HepG2 (cell line): ENCODE data around the gene OVCA2. TPM values are rescaled to one million over a fixed set of nuclear protein-coding genes. Genes with fewer than 3 reads are reported as not detected.

Source experiments
- ARNT2 ChIP-seq: sonication (generic); formaldehyde crosslinking; IDR thresholded peaks from 2 replicates; pipeline ENCODE4 v1.8.0; 2022; ENCODE audit warnings: mild to moderate bottlenecking, low read depth, missing genetic modification reagents, moderate library complexity
- ATRX ChIP-seq: sonication (generic); formaldehyde crosslinking; IDR thresholded peaks from 2 replicates; pipeline ENCODE4 v1.4.0; 2020; ENCODE audit warnings: missing genetic modification reagents, borderline replicate concordance
- ETV5 ChIP-seq: IDR thresholded peaks from 2 replicates; pipeline ENCODE4 v1.6.1; 2018; ENCODE audit warnings: missing biosample characterization, missing genetic modification reagents, inconsistent platforms, borderline replicate concordance
- ETV6 ChIP-seq: sonication (generic); formaldehyde crosslinking; conservative IDR thresholded peaks from 2 replicates; pipeline ENCODE4 v1.4.0; 2020; ENCODE audit warnings: missing genetic modification reagents
- KLF12 ChIP-seq: sonication (generic); formaldehyde crosslinking; IDR thresholded peaks from 2 replicates; pipeline ENCODE4 v1.4.0; 2020; ENCODE audit warnings: missing genetic modification reagents, borderline replicate concordance
- MIER2 ChIP-seq: IDR thresholded peaks from 2 replicates; pipeline ENCODE4 v1.6.1; 2016; ENCODE audit warnings: missing biosample characterization, missing genetic modification reagents
- MLLT10 ChIP-seq: sonication (generic); formaldehyde crosslinking; IDR thresholded peaks from 2 replicates; pipeline ENCODE4 v1.4.0; 2020; ENCODE audit warnings: missing genetic modification reagents
- THYN1 ChIP-seq: sonication (generic); formaldehyde crosslinking; IDR thresholded peaks from 2 replicates; pipeline ENCODE4 v1.8.1; 2023; ENCODE audit warnings: low read depth, mild to moderate bottlenecking, moderate library complexity, missing genetic modification reagents, borderline replicate concordance
- ZFYVE20 ChIP-seq: sonication (generic); formaldehyde crosslinking; IDR thresholded peaks from 2 replicates; pipeline ENCODE4 v1.8.0; 2023; ENCODE audit warnings: low read depth, mild to moderate bottlenecking, moderate library complexity, missing genetic modification reagents, borderline replicate concordance
- ZNF292 ChIP-seq: sonication (generic); formaldehyde crosslinking; IDR thresholded peaks from 2 replicates; pipeline ENCODE4 v1.8.1; 2022; ENCODE audit warnings: mild to moderate bottlenecking, low read depth, missing genetic modification reagents, borderline replicate concordance
- ZNF331 ChIP-seq: sonication (generic); formaldehyde crosslinking; IDR thresholded peaks from 2 replicates; pipeline ENCODE4 v1.4.0; 2020; ENCODE audit warnings: missing genetic modification reagents
- ZNF431 ChIP-seq: sonication (generic); formaldehyde crosslinking; IDR thresholded peaks from 2 replicates; pipeline ENCODE4 v1.9.0; 2022; ENCODE audit warnings: missing genetic modification reagents, low read depth, mild to moderate bottlenecking, borderline replicate concordance
- ZNF501 ChIP-seq: sonication (generic); formaldehyde crosslinking; IDR thresholded peaks from 2 replicates; pipeline ENCODE4 v1.5.1; 2020; ENCODE audit warnings: mild to moderate bottlenecking, moderate library complexity, missing genetic modification reagents
- ZNF772 ChIP-seq: sonication (generic); formaldehyde crosslinking; IDR thresholded peaks from 2 replicates; pipeline ENCODE4 v1.5.0; 2020; ENCODE audit warnings: mild to moderate bottlenecking, missing genetic modification reagents
- ZNF841 ChIP-seq: sonication (generic); formaldehyde crosslinking; IDR thresholded peaks from 2 replicates; pipeline ENCODE4 v1.8.1; 2023; ENCODE audit warnings: missing genetic modification reagents, borderline replicate concordance
- ZSCAN29 ChIP-seq: sonication (generic); formaldehyde crosslinking; conservative IDR thresholded peaks from 2 replicates; pipeline ENCODE4 v1.4.0; 2020; ENCODE audit warnings: mild to moderate bottlenecking, missing genetic modification reagents
- ZSCAN9 ChIP-seq: IDR thresholded peaks from 2 replicates; pipeline ENCODE4 v1.6.1; 2016; ENCODE audit warnings: borderline replicate concordance
- polyA plus RNA-seq, 8 experiments: library from polyadenylated mRNA; depleted of rRNA in 3 of 8; stranded (reverse) in 7 of 8; unstranded in 1 of 8; fragments of >200 nt; fragmentation: Illumina TruSeq in 4 of 8; extraction: Trizol in 4 of 8; gene quantifications; 2 replicates each; pipeline versions ENCODE4 v1.2.1 to v1.2.3, GENCODE V29; 2011 to 2016; ENCODE audit warnings: low read depth in 4 of 8, missing spikeins in 1 of 8, mixed read lengths in 1 of 8; ENCODE audit not compliant: insufficient read depth in 1 of 8
- total RNA-seq, 5 experiments: library from RNA; depleted of rRNA; stranded (reverse); fragments of >200 nt; fragmentation: Illumina TruSeq; extraction: Trizol; gene quantifications; 2 replicates each; pipeline ENCODE4 v1.2.3, GENCODE V29; 2016; ENCODE audit warnings: low read depth in 1 of 5
- TF ChIP-seq, protein P1 (sequence below): sonication (generic); formaldehyde crosslinking; IDR thresholded peaks from 2 replicates; pipeline ENCODE4 v1.4.0; 2020; ENCODE audit warnings: missing genetic modification reagents
- TF ChIP-seq, protein P2 (sequence below): sonication (generic); formaldehyde crosslinking; conservative IDR thresholded peaks from 2 replicates; pipeline ENCODE4 v1.4.0; 2020; ENCODE audit warnings: missing genetic modification reagents
- TF ChIP-seq, protein P3 (sequence below): sonication (generic); formaldehyde crosslinking; IDR thresholded peaks from 2 replicates; pipeline ENCODE4 v1.8.1; 2022; ENCODE audit warnings: low read depth, mild to moderate bottlenecking, missing genetic modification reagents
- TF ChIP-seq, protein P4 (sequence below): sonication (generic); formaldehyde crosslinking; IDR thresholded peaks from 2 replicates; pipeline ENCODE4 v1.5.0; 2020; ENCODE audit warnings: missing genetic modification reagents
- TF ChIP-seq, protein P5 (sequence below): IDR thresholded peaks from 2 replicates; pipeline ENCODE4 v1.6.1; 2016; ENCODE audit warnings: low read depth

Gene OVCA2
- total and polyA plus RNA-seq, 2 of the 13 experiments (the other 11 are each of a cell fraction or from before 2014, with no cell fraction given): 23.7 to 28.2 TPM

DNA sequence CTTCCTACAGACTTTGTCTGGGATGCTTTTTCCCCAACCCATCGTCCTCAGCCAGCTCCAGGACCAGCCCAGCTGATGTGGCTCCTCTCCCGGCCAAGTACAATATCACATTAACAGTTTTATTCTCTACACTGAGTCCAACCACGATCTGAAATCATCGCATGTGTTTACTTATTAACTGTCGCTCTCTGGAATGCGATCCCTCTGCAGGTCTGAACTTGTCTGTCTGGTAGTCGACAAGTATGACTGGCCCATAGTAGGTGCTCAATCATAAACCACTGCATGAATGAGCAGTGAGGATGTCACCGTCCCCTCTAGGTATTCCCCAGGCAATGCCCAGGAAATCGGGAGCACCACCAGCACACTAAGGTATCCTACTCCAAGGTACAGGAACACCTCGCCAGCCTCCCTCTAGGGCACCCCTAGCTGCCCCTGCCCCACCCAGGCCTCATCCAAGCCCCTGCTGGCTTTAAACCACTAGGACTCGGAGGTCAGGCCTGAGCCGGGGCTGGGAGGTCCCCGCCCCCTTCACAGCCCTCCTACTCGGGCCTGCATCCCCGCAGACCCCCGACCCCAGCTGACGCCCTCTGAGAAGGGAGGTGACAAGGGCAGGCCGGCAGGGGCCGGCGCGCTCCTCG lies 44.4 kb upstream of the OVCA2 start (continued):
- TF ChIP-seq, protein P1, sequence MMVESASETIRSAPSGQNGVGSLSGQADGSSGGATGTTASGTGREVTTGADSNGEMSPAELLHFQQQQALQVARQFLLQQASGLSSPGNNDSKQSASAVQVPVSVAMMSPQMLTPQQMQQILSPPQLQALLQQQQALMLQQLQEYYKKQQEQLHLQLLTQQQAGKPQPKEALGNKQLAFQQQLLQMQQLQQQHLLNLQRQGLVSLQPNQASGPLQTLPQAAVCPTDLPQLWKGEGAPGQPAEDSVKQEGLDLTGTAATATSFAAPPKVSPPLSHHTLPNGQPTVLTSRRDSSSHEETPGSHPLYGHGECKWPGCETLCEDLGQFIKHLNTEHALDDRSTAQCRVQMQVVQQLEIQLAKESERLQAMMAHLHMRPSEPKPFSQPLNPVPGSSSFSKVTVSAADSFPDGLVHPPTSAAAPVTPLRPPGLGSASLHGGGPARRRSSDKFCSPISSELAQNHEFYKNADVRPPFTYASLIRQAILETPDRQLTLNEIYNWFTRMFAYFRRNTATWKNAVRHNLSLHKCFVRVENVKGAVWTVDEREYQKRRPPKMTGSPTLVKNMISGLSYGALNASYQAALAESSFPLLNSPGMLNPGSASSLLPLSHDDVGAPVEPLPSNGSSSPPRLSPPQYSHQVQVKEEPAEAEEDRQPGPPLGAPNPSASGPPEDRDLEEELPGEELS (CRISPR knock-in tag): 0 out of 2 replicates have a peak, but pooled peaks have one; percentile 30
- TF ChIP-seq ATRX (CRISPR knock-in tag) (no peak), ZNF292 (CRISPR knock-in tag) (0 out of 2 replicates have a peak, but pooled peaks have one; percentile 13), ZNF772 (CRISPR knock-in tag) (no peak), ZNF501 (CRISPR knock-in tag) (no peak), ETV5 (no peak), ZNF841 (no peak), ETV6 (CRISPR knock-in tag) (no peak), ZSCAN29 (CRISPR knock-in tag) (no peak), MLLT10 (CRISPR knock-in tag) (no peak), MIER2 (CRISPR knock-in tag) (no peak), KLF12 (no peak; the same call in 1 of the 2 replicates), ZSCAN9 (CRISPR knock-in tag) (no peak), ZNF331 (no peak), ZNF431 (CRISPR knock-in tag) (no peak), ZFYVE20 (CRISPR knock-in tag) (no peak), ARNT2 (CRISPR knock-in tag) (no peak), THYN1 (CRISPR knock-in tag) (no peak)
- TF ChIP-seq, protein P2, sequence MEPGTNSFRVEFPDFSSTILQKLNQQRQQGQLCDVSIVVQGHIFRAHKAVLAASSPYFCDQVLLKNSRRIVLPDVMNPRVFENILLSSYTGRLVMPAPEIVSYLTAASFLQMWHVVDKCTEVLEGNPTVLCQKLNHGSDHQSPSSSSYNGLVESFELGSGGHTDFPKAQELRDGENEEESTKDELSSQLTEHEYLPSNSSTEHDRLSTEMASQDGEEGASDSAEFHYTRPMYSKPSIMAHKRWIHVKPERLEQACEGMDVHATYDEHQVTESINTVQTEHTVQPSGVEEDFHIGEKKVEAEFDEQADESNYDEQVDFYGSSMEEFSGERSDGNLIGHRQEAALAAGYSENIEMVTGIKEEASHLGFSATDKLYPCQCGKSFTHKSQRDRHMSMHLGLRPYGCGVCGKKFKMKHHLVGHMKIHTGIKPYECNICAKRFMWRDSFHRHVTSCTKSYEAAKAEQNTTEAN (CRISPR knock-in tag): no peak
- TF ChIP-seq, protein P3, sequence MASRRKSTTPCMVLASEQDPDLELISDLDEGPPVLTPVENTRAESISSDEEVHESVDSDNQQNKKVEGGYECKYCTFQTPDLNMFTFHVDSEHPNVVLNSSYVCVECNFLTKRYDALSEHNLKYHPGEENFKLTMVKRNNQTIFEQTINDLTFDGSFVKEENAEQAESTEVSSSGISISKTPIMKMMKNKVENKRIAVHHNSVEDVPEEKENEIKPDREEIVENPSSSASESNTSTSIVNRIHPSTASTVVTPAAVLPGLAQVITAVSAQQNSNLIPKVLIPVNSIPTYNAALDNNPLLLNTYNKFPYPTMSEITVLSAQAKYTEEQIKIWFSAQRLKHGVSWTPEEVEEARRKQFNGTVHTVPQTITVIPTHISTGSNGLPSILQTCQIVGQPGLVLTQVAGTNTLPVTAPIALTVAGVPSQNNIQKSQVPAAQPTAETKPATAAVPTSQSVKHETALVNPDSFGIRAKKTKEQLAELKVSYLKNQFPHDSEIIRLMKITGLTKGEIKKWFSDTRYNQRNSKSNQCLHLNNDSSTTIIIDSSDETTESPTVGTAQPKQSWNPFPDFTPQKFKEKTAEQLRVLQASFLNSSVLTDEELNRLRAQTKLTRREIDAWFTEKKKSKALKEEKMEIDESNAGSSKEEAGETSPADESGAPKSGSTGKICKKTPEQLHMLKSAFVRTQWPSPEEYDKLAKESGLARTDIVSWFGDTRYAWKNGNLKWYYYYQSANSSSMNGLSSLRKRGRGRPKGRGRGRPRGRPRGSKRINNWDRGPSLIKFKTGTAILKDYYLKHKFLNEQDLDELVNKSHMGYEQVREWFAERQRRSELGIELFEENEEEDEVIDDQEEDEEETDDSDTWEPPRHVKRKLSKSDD (CRISPR knock-in tag): no peak
- TF ChIP-seq, protein P4, sequence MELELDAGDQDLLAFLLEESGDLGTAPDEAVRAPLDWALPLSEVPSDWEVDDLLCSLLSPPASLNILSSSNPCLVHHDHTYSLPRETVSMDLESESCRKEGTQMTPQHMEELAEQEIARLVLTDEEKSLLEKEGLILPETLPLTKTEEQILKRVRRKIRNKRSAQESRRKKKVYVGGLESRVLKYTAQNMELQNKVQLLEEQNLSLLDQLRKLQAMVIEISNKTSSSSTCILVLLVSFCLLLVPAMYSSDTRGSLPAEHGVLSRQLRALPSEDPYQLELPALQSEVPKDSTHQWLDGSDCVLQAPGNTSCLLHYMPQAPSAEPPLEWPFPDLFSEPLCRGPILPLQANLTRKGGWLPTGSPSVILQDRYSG (CRISPR knock-in tag): no peak
- TF ChIP-seq, protein P5, sequence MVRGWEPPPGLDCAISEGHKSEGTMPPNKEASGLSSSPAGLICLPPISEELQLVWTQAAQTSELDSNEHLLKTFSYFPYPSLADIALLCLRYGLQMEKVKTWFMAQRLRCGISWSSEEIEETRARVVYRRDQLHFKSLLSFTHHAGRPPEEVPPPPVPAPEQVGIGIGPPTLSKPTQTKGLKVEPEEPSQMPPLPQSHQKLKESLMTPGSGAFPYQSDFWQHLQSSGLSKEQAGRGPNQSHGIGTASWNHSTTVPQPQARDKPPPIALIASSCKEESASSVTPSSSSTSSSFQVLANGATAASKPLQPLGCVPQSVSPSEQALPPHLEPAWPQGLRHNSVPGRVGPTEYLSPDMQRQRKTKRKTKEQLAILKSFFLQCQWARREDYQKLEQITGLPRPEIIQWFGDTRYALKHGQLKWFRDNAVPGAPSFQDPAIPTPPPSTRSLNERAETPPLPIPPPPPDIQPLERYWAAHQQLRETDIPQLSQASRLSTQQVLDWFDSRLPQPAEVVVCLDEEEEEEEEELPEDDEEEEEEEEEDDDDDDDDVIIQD (CRISPR knock-in tag): no peak
